ENCODE results near the gene RPL10. TPM values are rescaled to one million over a fixed set of nuclear protein-coding genes. Genes with fewer than 3 reads are reported as not detected.

The RPL10 gene
- total RNA-seq, 2 donors from 2014 or later = 1,915 to 2,641 TPM

- Histone ChIP-seq H3K4me3 (peak overlapping the region; percentile 44), H3K36me3 (no peaks in the 10 kb centered on the region), H3K4me1 (no peaks in the 10 kb centered on the region), H3K27me3 (no peaks in the 10 kb centered on the region), H3K9ac (ENCODE audit: low read depth in 2 of 2, low read length in 2 of 2) (peak overlapping the region in 1 of 2 donors; percentile 56), H3K27ac (peak overlapping the region; percentile 39), H3K9me3 (no peaks in the 10 kb centered on the region)
- TF ChIP-seq CTCF (IDR thresholded peaks at IDR 0.05) = no peak
- intact Hi-C loops (cut with DNase I) = no loop called here
- DNase-seq = no peak
Observed at GRCh38 chrX:154371789-154372300, 26.3 kb upstream of the RPL10 start.

- peak overlapping the region; percentile 44 for H3K4me3 ChIP-seq
- H3K27me3 ChIP-seq = no peaks in the 10 kb centered on the region
- no peaks in the 10 kb centered on the region for H3K36me3 ChIP-seq
- no peaks in the 10 kb centered on the region for H3K9me3 ChIP-seq
- no peak overlapping the region for H3K27ac ChIP-seq
- TF ChIP-seq CTCF (IDR thresholded peaks at IDR 0.05) = no peak
- no peaks in the 10 kb centered on the region for H3K4me1 ChIP-seq
- DNase-seq = no peak
- peak overlapping the region; percentile 2 to 56 for H3K9ac ChIP-seq (ENCODE audit: low read depth in 2 of 2, low read length in 2 of 2)
- intact Hi-C loops (cut with DNase I) = no loop called here
Observed at GRCh38 chrX:154372612-154373022, 25.6 kb upstream of the RPL10 start.

GRCh38 chrX:154373340-154374306 lies 24.6 kb upstream of the RPL10 start:
- no peaks in the 10 kb centered on the region for H3K9me3 ChIP-seq
- TF ChIP-seq CTCF (IDR thresholded peaks at IDR 0.05) = peak; percentile 68
- intact Hi-C loops (cut with DNase I) = no loop called here
- H3K27me3 ChIP-seq = no peaks in the 10 kb centered on the region
- peak overlapping the region; percentile 33 for H3K27ac ChIP-seq
- peak overlapping the region; percentile 51 for H3K9ac ChIP-seq (ENCODE audit: low read depth in 2 of 2, low read length in 2 of 2)
- peak overlapping the region; percentile 33 for H3K4me3 ChIP-seq
- no peaks in the 10 kb centered on the region for H3K36me3 ChIP-seq
- H3K4me1 ChIP-seq = no peaks in the 10 kb centered on the region
- peak; percentile 79 for DNase-seq

GRCh38 chrX:154374313-154375155 lies 23.6 kb upstream of the RPL10 start, which contains the start of gene FLNA:
TSS of gene FLNA (minus strand) at chrX:154374634. CDS start at chrX:154371245, 3,389 bp downstream.
- Histone ChIP-seq H3K27ac (peak within 1 kb of the TSS; percentile 33), H3K27me3 (no peaks in the 10 kb centered on the region), H3K4me3 (peak within 1 kb of the TSS; percentile 33), H3K36me3 (no peaks in the 10 kb centered on the region), H3K9ac (ENCODE audit: low read depth in 2 of 2, low read length in 2 of 2) (peak within 1 kb of the TSS; percentile 51), H3K9me3 (no peaks in the 10 kb centered on the region), H3K4me1 (no peaks in the 10 kb centered on the region)
- DNase-seq = no peak
- intact Hi-C loops (cut with DNase I) = no loop called here
- no peak for TF ChIP-seq CTCF (IDR thresholded peaks at IDR 0.05)

GRCh38 chrX:154375156-154375504 lies 23.0 kb upstream of the RPL10 start:
- Histone ChIP-seq H3K4me1 (no peaks in the 10 kb centered on the region), H3K4me3 (no peak overlapping the region)
- intact Hi-C loops (cut with DNase I) = no loop called here

More at GRCh38 chrX:154375156-154375504, 23.0 kb upstream of the RPL10 start:
- Histone ChIP-seq H3K27ac (peak overlapping the region; percentile 0), H3K36me3 (no peaks in the 10 kb centered on the region), H3K27me3 (no peaks in the 10 kb centered on the region), H3K9ac (ENCODE audit: low read depth in 2 of 2, low read length in 2 of 2) (peak overlapping the region in 1 of 2 donors; percentile 30), H3K9me3 (no peaks in the 10 kb centered on the region)
- no peak for TF ChIP-seq CTCF (IDR thresholded peaks at IDR 0.05)
- no peak for DNase-seq

All from colonic mucosa (tissue), 4 donors.